ENCODE results near the gene NLRP7.

DNA sequence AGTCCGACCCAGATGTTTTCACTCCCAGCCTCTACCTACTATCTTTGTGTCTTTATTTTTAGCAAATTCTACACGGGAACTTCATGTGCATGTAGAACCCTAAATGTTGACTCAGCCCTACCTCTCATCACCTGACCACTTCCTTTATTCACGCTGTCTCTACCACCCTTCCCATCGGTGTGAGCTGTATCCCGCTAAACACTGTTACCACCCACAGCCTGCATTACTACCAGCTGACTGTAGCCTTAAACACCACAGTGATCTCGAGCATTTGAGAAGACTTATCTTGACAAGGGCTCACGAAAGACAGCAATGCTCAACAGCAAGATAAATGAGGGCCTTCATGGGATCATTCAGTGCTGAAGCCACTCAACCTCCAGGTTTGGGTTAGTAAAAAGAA lies 26.2 kb downstream of the NLRP7 start:
- TF ChIP-seq, protein P1, sequence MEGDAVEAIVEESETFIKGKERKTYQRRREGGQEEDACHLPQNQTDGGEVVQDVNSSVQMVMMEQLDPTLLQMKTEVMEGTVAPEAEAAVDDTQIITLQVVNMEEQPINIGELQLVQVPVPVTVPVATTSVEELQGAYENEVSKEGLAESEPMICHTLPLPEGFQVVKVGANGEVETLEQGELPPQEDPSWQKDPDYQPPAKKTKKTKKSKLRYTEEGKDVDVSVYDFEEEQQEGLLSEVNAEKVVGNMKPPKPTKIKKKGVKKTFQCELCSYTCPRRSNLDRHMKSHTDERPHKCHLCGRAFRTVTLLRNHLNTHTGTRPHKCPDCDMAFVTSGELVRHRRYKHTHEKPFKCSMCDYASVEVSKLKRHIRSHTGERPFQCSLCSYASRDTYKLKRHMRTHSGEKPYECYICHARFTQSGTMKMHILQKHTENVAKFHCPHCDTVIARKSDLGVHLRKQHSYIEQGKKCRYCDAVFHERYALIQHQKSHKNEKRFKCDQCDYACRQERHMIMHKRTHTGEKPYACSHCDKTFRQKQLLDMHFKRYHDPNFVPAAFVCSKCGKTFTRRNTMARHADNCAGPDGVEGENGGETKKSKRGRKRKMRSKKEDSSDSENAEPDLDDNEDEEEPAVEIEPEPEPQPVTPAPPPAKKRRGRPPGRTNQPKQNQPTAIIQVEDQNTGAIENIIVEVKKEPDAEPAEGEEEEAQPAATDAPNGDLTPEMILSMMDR (IDR thresholded peaks at IDR 0.05): no peak
- TF ChIP-seq EZH2 (IDR thresholded peaks at IDR 0.05; ENCODE audit: borderline replicate concordance, insufficient read depth, low read depth, low read length, poor library complexity, severe bottlenecking): no peak
